ENCODE results near the gene BUD23.

GRCh38 chr7:73698410-73698809 lies 15.0 kb downstream of the BUD23 start:
- TF ChIP-seq CTCF (conservative IDR thresholded peaks at IDR 0.05 in 1 of 2, IDR thresholded peaks at IDR 0.05 in 1 of 2; ENCODE audit: extremely low read depth in 1 of 2, insufficient read depth in 1 of 2, low read depth in 1 of 2, low read length in 2 of 2) (no peak), EZH2 (IDR thresholded peaks at IDR 0.05; ENCODE audit: borderline replicate concordance, low read length) (no peak)
